Upper lobe of left lung (tissue), 4 donors: ENCODE measurements around the gene S100P.

Source experiments
- CTCF ChIP-seq, 6 experiments: fragments of 450-650 bp in 4 of 6; fragments of 200-600 bp in 2 of 6; sonication (generic) in 2 of 6; IDR thresholded peaks; one replicate each; pipeline ENCODE4 v1.5.1; 2016 to 2019; ENCODE audit warnings: antibody characterized with exemption in 6 of 6
- EP300 ChIP-seq, 4 donors: sonication (generic); formaldehyde crosslinking; IDR thresholded peaks; one replicate each; pipeline ENCODE4 v1.5.1; 2017; ENCODE audit warnings: antibody characterized with exemption in 4 of 4, control low read depth in 2 of 4

- TF ChIP-seq CTCF (IDR thresholded peaks at IDR 0.05) (no peak), EP300 (IDR thresholded peaks at IDR 0.05) (no peak)
Observed at GRCh38 chr4:6668391-6668790, 25.3 kb upstream of the S100P start.
